Effector memory CD8-positive, alpha-beta T cell (primary cell): ENCODE measurements around the gene XYLT1.

Experiments
- ATAC-seq: fragments of 150-1000 bp; cut with Tn5 transposase; replicated peaks from 2 replicates; pipeline ENCODE4 v1.10.0; 2021; ENCODE audit warnings: mild to moderate bottlenecking, moderate library complexity
- DNase-seq, 3 experiments: peaks; one replicate each; pipeline ENCODE4 v3.0.0; 2021
- H3K27ac Mint-ChIP-seq, 2 donors: one replicate each; pipeline ENCODE4 v1.8.0; 2022; ENCODE audit warnings: mild to moderate bottlenecking in 2 of 2, mixed read lengths in 2 of 2, moderate library complexity in 2 of 2
- H3K27me3 Mint-ChIP-seq, 2 donors: one replicate each; pipeline ENCODE4 v1.8.0; 2022; ENCODE audit warnings: mixed read lengths in 2 of 2
- H3K36me3 Mint-ChIP-seq: one replicate; pipeline ENCODE4 v1.8.0; 2022; ENCODE audit warnings: mild to moderate bottlenecking, moderate library complexity, mixed read lengths; ENCODE audit not compliant: insufficient read depth
- H3K4me1 Mint-ChIP-seq, 2 donors: one replicate each; pipeline ENCODE4 v1.8.0; 2022; ENCODE audit warnings: low read depth in 2 of 2, mixed read lengths in 2 of 2
- H3K4me3 Mint-ChIP-seq, 2 donors: one replicate each; pipeline ENCODE4 v1.8.0; 2022; ENCODE audit warnings: mild to moderate bottlenecking in 2 of 2, mixed read lengths in 2 of 2, moderate library complexity in 2 of 2
- H3K9me3 Mint-ChIP-seq, 2 donors: one replicate each; pipeline ENCODE4 v1.8.0; 2022; ENCODE audit warnings: mixed read lengths in 2 of 2

The XYLT1 gene

GRCh38 chr16:17126156-17126555, 344.6 kb downstream of the XYLT1 start:
- Mint-ChIP-seq H3K27ac (peak overlapping the region in 1 of 2 donors; percentile 38), H3K36me3 (peaks cover 13% of the 10 kb centered on the region), H3K9me3 (no peaks in the 10 kb centered on the region), H3K27me3 (no peaks in the 10 kb centered on the region), H3K4me1 (peaks cover 5 to 6% of the 10 kb centered on the region in 2 donors), H3K4me3 (no peak overlapping the region)
- DNase-seq: no peak
- ATAC-seq: no peak

GRCh38 chr16:17125671-17126070, 345.1 kb downstream of the XYLT1 start:
- Mint-ChIP-seq H3K9me3 (no peaks in the 10 kb centered on the region), H3K4me1 (peaks cover 2% of the 10 kb centered on the region in 2 donors), H3K27me3 (no peaks in the 10 kb centered on the region), H3K4me3 (no peak overlapping the region), H3K36me3 (peaks cover 11% of the 10 kb centered on the region), H3K27ac (peak overlapping the region in 1 of 2 donors; percentile 38)
- ATAC-seq (no peak), DNase-seq (no peak)

GRCh38 chr16:17117906-17118577, 352.7 kb downstream of the XYLT1 start:
- H3K4me1 Mint-ChIP-seq: no peaks in the 10 kb centered on the region
- no peak overlapping the region for H3K4me3 Mint-ChIP-seq
- H3K9me3 Mint-ChIP-seq: no peaks in the 10 kb centered on the region
- H3K27me3 Mint-ChIP-seq: no peaks in the 10 kb centered on the region
- no peak overlapping the region for H3K27ac Mint-ChIP-seq
- no peak for ATAC-seq
- H3K36me3 Mint-ChIP-seq: peaks cover 12% of the 10 kb centered on the region
- DNase-seq: no peak

GRCh38 chr16:17116595-17117322, 354.0 kb downstream of the XYLT1 start:
- Mint-ChIP-seq H3K36me3 (peaks cover 12% of the 10 kb centered on the region), H3K4me3 (no peak overlapping the region), H3K27me3 (no peaks in the 10 kb centered on the region), H3K4me1 (no peaks in the 10 kb centered on the region), H3K27ac (peak overlapping the region in 1 of 2 donors; percentile 42), H3K9me3 (no peaks in the 10 kb centered on the region)
- ATAC-seq: no peak
- DNase-seq: no peak

- Mint-ChIP-seq H3K4me1 (peaks cover 6 to 14% of the 10 kb centered on the region in 2 donors), H3K4me3 (no peak overlapping the region), H3K27me3 (no peaks in the 10 kb centered on the region), H3K27ac (no peak overlapping the region), H3K9me3 (no peaks in the 10 kb centered on the region), H3K36me3 (peaks cover 5% of the 10 kb centered on the region)
- ATAC-seq (no peak), DNase-seq (no peak)
Measured at GRCh38 chr16:17109413-17109812, 361.3 kb downstream of the XYLT1 start.

GRCh38 chr16:17108596-17108995, 362.2 kb downstream of the XYLT1 start:
- ATAC-seq: no peak
- no peak for DNase-seq
- Mint-ChIP-seq H3K9me3 (no peaks in the 10 kb centered on the region), H3K4me1 (peaks cover 6 to 14% of the 10 kb centered on the region in 2 donors), H3K27me3 (no peaks in the 10 kb centered on the region), H3K36me3 (peaks cover 5% of the 10 kb centered on the region), H3K27ac (no peak overlapping the region), H3K4me3 (no peak overlapping the region)

- peaks cover 2% of the 10 kb centered on the region for H3K36me3 Mint-ChIP-seq
- H3K4me3 Mint-ChIP-seq: no peak overlapping the region
- no peak overlapping the region for H3K27ac Mint-ChIP-seq
- no peaks in the 10 kb centered on the region for H3K9me3 Mint-ChIP-seq
- no peaks in the 10 kb centered on the region for H3K27me3 Mint-ChIP-seq
- peaks cover 6 to 14% of the 10 kb centered on the region in 2 donors for H3K4me1 Mint-ChIP-seq
- DNase-seq (no peak), ATAC-seq (no peak)
Measured at GRCh38 chr16:17107450-17107849, 363.3 kb downstream of the XYLT1 start.

GRCh38 chr16:17106243-17106791, 364.4 kb downstream of the XYLT1 start:
- Mint-ChIP-seq H3K4me3 (no peak overlapping the region), H3K4me1 (peaks cover 6 to 14% of the 10 kb centered on the region in 2 donors), H3K27me3 (no peaks in the 10 kb centered on the region), H3K36me3 (peaks cover 2% of the 10 kb centered on the region), H3K27ac (peak overlapping the region; percentile 20 to 82), H3K9me3 (no peaks in the 10 kb centered on the region)
- DNase-seq (no peak), ATAC-seq (no peak)

- peak overlapping the region in 1 of 2 donors; percentile 58 for H3K4me3 Mint-ChIP-seq
- H3K36me3 Mint-ChIP-seq: peaks cover 2% of the 10 kb centered on the region
- DNase-seq: peak in 1 of 3 experiments; percentile 1
- peaks cover 6 to 14% of the 10 kb centered on the region in 2 donors for H3K4me1 Mint-ChIP-seq
- ATAC-seq: peak; percentile 75
- no peaks in the 10 kb centered on the region for H3K9me3 Mint-ChIP-seq
- H3K27ac Mint-ChIP-seq: peak overlapping the region; percentile 31 to 82
- no peaks in the 10 kb centered on the region for H3K27me3 Mint-ChIP-seq
Measured at GRCh38 chr16:17105239-17105797, 365.4 kb downstream of the XYLT1 start.

GRCh38 chr16:17104654-17105053, 366.1 kb downstream of the XYLT1 start:
- DNase-seq: no peak
- Mint-ChIP-seq H3K4me3 (peak overlapping the region in 1 of 2 donors; percentile 58), H3K27ac (peak overlapping the region in 1 of 2 donors; percentile 82)

GRCh38 chr16:17103216-17103615, 367.5 kb downstream of the XYLT1 start:
- Mint-ChIP-seq H3K27ac (peak overlapping the region in 1 of 2 donors; percentile 83), H3K4me3 (no peak overlapping the region), H3K27me3 (no peaks in the 10 kb centered on the region), H3K36me3 (peaks cover 2% of the 10 kb centered on the region), H3K9me3 (no peaks in the 10 kb centered on the region), H3K4me1 (peaks cover 6 to 15% of the 10 kb centered on the region in 2 donors)
- ATAC-seq: no peak
- no peak for DNase-seq

More at GRCh38 chr16:17104654-17105053, 366.1 kb downstream of the XYLT1 start:
- Mint-ChIP-seq H3K27me3 (no peaks in the 10 kb centered on the region), H3K9me3 (no peaks in the 10 kb centered on the region), H3K4me1 (peaks cover 6 to 14% of the 10 kb centered on the region in 2 donors), H3K36me3 (peaks cover 2% of the 10 kb centered on the region)
- ATAC-seq: peak; percentile 54

- Mint-ChIP-seq H3K36me3 (peaks cover 2% of the 10 kb centered on the region), H3K4me1 (peaks cover 6 to 12% of the 10 kb centered on the region in 2 donors), H3K27me3 (peaks cover 0 to 4% of the 10 kb centered on the region in 2 donors), H3K9me3 (no peaks in the 10 kb centered on the region), H3K27ac (no peak overlapping the region), H3K4me3 (no peak overlapping the region)
- ATAC-seq: no peak
- DNase-seq: no peak
Measured at GRCh38 chr16:17101646-17102045, 369.1 kb downstream of the XYLT1 start.

- H3K27ac Mint-ChIP-seq: no peak overlapping the region
Measured at GRCh38 chr16:17098685-17099084, 372.1 kb downstream of the XYLT1 start.

More at GRCh38 chr16:17098685-17099084, 372.1 kb downstream of the XYLT1 start:
- Mint-ChIP-seq H3K4me1 (peaks cover 1 to 3% of the 10 kb centered on the region in 2 donors), H3K27me3 (peaks cover 0 to 6% of the 10 kb centered on the region in 2 donors), H3K9me3 (no peaks in the 10 kb centered on the region), H3K36me3 (no peaks in the 10 kb centered on the region), H3K4me3 (no peak overlapping the region)
- ATAC-seq (no peak), DNase-seq (no peak)
